K562 (cell line): ENCODE data around the gene ZFYVE27. TPM values are rescaled to one million over a fixed set of nuclear protein-coding genes. Genes with fewer than 3 reads are reported as not detected.

Source experiments
- FOXJ3 ChIP-seq: sonication (generic); formaldehyde crosslinking; IDR thresholded peaks from 2 replicates; pipeline ENCODE4 v1.4.0; 2020; ENCODE audit warnings: mild to moderate bottlenecking, missing genetic modification reagents
- RAD21 ChIP-seq, 2 experiments: fragments of 250-450 bp in 1 of 2; fragments of 450-650 bp in 1 of 2; sonication (Bioruptor Pico) in 1 of 2; formaldehyde crosslinking in 1 of 2; IDR thresholded peaks in 1 of 2; conservative IDR thresholded peaks in 1 of 2; 2 replicates each; pipeline versions ENCODE4 v1.4.0 to v1.8.0; 2020 to 2022; ENCODE audit warnings: mild to moderate bottlenecking in 2 of 2, moderate library complexity in 1 of 2
- REST ChIP-seq, 2 experiments: fragments of 450-650 bp; formaldehyde crosslinking in 1 of 2; IDR thresholded peaks; 2 replicates each; pipeline versions ENCODE4 v1.4.0 to v1.6.1; 2014 to 2020; ENCODE audit warnings: mild to moderate bottlenecking in 2 of 2, borderline replicate concordance in 1 of 2, low read depth in 1 of 2
- SMC3 ChIP-seq: conservative IDR thresholded peaks from 2 replicates; pipeline ENCODE4 v1.6.1; 2011; ENCODE audit warnings: low read depth, low read length, improper control_type of control experiment; ENCODE audit not compliant: insufficient read depth
- polyA plus RNA-seq, 8 experiments: library from polyadenylated mRNA; depleted of rRNA in 4 of 8; stranded (reverse) in 5 of 8; unstranded in 3 of 8; fragments of >200 nt; fragmentation: Nextera tagmentation in 2 of 8; fragmentation: Illumina TruSeq in 1 of 8; extraction: Ambion mirVana in 2 of 8; extraction: Trizol in 1 of 8; gene quantifications; 2 replicates each; pipeline versions ENCODE4 v1.2.1 to v1.2.3, GENCODE V29; 2011 to 2014; ENCODE audit warnings: inconsistent platforms in 1 of 8, missing spikeins in 1 of 8
- total RNA-seq, 7 experiments: library from RNA; depleted of rRNA in 6 of 7; stranded (reverse); fragments of >200 nt in 6 of 7; fragmentation: Illumina TruSeq in 2 of 7; extraction: Trizol in 2 of 7; gene quantifications; 2 replicates each; pipeline versions ENCODE4 v1.2.1 to v1.2.3, GENCODE V29; 2011 to 2021; ENCODE audit warnings: low replicate concordance in 1 of 7
- TF ChIP-seq, protein P1 (sequence below), 3 experiments: IDR thresholded peaks in 2 of 3; conservative IDR thresholded peaks in 1 of 3; 2 replicates each; pipeline ENCODE4 v1.5.1; 2011 to 2012; ENCODE audit warnings: low read length in 3 of 3, mild to moderate bottlenecking in 3 of 3, control low read depth in 2 of 3, improper control_type of control experiment in 1 of 3, inconsistent platforms in 1 of 3, low read depth in 1 of 3, mixed read lengths in 1 of 3, moderate library complexity in 1 of 3; ENCODE audit not compliant: insufficient read depth in 2 of 3

Gene ZFYVE27
- total and polyA plus RNA-seq, 9 of the 15 experiments (the other 6 are each of a cell fraction or from before 2014, with no cell fraction given): 0.81 to 21.9 (median 15.3) TPM

DNA sequence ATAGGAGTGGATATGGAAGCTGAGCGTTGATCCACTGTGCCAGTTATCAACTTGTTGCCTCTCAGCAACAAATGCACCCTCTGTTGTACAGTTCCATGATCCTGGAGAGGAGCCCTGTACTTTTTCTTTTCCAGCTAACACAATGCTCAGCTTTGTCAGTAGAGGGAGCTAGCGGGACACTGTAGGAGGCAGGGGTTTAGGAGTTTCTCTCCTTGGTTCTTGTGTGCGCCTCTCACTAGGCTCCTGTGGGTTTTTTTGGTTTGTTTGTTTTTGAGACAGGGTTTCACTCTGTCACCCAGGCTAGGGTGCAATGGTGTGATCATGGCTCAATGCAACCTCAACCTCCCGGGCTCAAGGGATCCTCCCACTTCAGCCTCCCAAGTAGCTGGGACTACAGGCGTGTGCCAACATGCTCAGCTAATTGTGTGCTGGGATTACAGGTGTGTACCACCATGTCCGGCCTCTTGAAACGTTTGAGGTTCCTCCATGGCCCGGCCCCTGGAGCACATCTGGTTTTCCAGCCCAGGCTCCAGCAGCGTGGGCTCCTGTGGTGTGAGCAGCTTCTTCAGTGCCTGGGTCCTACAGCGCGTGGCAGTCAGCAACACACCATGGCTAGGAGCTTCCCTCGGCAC is 35.4 kb upstream of the ZFYVE27 start (continued):
- TF ChIP-seq REST (IDR thresholded peaks at IDR 0.05; ENCODE audit: borderline replicate concordance) (peak; percentile 53; the same call in 1 of the 2 replicates), REST (CRISPR knock-in tag; IDR thresholded peaks at IDR 0.05; ENCODE audit: low read depth) (no peak), SMC3 (peak; percentile 79), FOXJ3 (CRISPR knock-in tag) (no peak), RAD21 (CRISPR knock-in tag; conservative IDR thresholded peaks at IDR 0.05 in 1 of 2, IDR thresholded peaks at IDR 0.05 in 1 of 2) (peak; percentile 62 to 79)
- TF ChIP-seq, protein P1, sequence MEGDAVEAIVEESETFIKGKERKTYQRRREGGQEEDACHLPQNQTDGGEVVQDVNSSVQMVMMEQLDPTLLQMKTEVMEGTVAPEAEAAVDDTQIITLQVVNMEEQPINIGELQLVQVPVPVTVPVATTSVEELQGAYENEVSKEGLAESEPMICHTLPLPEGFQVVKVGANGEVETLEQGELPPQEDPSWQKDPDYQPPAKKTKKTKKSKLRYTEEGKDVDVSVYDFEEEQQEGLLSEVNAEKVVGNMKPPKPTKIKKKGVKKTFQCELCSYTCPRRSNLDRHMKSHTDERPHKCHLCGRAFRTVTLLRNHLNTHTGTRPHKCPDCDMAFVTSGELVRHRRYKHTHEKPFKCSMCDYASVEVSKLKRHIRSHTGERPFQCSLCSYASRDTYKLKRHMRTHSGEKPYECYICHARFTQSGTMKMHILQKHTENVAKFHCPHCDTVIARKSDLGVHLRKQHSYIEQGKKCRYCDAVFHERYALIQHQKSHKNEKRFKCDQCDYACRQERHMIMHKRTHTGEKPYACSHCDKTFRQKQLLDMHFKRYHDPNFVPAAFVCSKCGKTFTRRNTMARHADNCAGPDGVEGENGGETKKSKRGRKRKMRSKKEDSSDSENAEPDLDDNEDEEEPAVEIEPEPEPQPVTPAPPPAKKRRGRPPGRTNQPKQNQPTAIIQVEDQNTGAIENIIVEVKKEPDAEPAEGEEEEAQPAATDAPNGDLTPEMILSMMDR (IDR thresholded peaks at IDR 0.05 in 2 of 3, conservative IDR thresholded peaks at IDR 0.05 in 1 of 3; ENCODE audit: insufficient read depth in 2 of 3, low read depth in 1 of 3, low read length in 3 of 3): peak; percentile 74 to 90 (median 87)
